Transverse colon (tissue), 4 donors: ENCODE results near the gene SHKBP1.

ENCODE experiments used
- CTCF ChIP-seq, 5 experiments: fragments of 200-600 bp in 3 of 5; fragments of 450-650 bp in 2 of 5; sonication (generic) in 3 of 5; IDR thresholded peaks; 1 replicate in 2 of 5; 2 replicates in 3 of 5; pipeline ENCODE4 v1.5.1; 2016 to 2017; ENCODE audit warnings: antibody characterized with exemption in 5 of 5, inconsistent platforms in 3 of 5, mild to moderate bottlenecking in 2 of 5, moderate library complexity in 1 of 5
- EP300 ChIP-seq: sonication (generic); formaldehyde crosslinking; IDR thresholded peaks from one replicate; pipeline ENCODE4 v1.6.1; 2017; ENCODE audit warnings: antibody characterized with exemption, low read depth
- POLR2A ChIP-seq: fragments of 450-650 bp; IDR thresholded peaks from one replicate; pipeline ENCODE4 v1.6.1; 2016; ENCODE audit warnings: antibody characterized with exemption, mild to moderate bottlenecking, moderate library complexity
- POLR2AphosphoS5 ChIP-seq, 3 donors: sonication (generic); formaldehyde crosslinking; IDR thresholded peaks; one replicate each; pipeline ENCODE4 v1.6.1; 2016; ENCODE audit warnings: antibody characterized with exemption in 3 of 3

DNA sequence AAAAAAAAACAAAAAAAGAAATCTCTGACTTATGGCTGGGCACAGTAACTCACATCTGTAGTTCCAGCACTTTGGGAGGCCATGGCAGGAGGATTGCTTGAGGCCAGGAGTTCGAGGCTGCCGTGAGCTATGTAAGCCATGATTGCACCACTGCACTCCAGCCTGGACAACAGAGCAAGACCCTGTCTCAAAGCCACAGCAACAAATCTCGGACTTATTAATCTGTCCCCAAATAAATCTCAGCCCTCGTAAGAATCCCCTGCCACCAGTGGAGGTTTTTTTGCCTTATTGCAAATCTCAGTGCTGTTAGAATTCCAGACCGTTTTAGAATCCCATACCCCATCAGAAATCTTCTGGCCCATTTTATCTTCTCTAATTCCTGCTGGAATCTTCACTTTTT lies 4.9 kb downstream of the SHKBP1 start:
- no peak for TF ChIP-seq POLR2AphosphoS5 (IDR thresholded peaks at IDR 0.05)
- no peak for TF ChIP-seq CTCF (IDR thresholded peaks at IDR 0.05)
- no peak for TF ChIP-seq POLR2A
- TF ChIP-seq EP300: no peak
